GM10847 (cell line): ENCODE data around the gene PDK4.

ENCODE experiments used
- POLR2A ChIP-seq: IDR thresholded peaks from 2 replicates; pipeline ENCODE4 v1.6.1; 2011; ENCODE audit not compliant: insufficient read length; ENCODE audit errors: extremely low read depth

The PDK4 gene

GRCh38 chr7:95611224-95611623 lies 14.9 kb upstream of the PDK4 start:
- no peak for TF ChIP-seq POLR2A

- no peak for TF ChIP-seq POLR2A
Observed at GRCh38 chr7:95609277-95609971, 13.1 kb upstream of the PDK4 start.

DNA sequence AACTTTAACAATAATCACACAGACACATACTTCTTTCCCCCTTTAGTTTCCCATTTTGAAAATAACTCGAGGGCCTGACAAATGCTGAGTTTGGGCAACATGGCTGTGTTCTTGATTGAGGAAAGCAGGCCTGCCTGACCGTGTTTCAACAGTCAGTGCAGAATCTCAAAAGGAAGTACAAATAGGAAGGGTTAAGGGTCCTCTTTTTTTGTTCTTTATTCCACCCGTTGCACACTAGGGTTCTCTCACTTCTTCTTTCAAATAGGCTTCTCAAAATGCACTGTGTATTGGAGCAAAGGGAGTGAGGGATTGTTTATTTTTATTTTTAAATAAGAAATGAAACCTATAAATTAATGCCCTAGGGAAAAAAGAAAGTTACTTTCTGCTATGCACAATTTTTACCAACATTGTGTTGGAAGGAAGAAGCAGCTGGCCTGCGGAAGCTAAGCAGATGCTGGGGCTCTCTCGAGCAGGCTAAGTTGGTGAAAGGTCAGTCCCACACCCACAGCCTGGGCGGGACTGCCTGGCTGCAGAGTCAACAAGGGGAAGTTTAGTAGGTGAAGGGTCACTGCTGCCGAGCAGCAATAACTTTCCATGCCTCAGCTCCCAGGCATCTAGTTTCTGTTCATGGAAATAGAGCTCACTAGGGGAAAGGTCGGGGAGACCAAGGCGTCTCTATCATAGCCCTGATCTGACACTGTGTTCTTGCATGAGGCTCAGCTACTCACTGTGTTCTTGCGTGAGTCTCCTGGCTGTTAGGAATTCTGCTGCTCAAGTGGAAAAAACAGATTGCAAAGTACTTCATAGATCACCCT lies 12.2 kb upstream of the PDK4 start:
- no peak for TF ChIP-seq POLR2A

DNA sequence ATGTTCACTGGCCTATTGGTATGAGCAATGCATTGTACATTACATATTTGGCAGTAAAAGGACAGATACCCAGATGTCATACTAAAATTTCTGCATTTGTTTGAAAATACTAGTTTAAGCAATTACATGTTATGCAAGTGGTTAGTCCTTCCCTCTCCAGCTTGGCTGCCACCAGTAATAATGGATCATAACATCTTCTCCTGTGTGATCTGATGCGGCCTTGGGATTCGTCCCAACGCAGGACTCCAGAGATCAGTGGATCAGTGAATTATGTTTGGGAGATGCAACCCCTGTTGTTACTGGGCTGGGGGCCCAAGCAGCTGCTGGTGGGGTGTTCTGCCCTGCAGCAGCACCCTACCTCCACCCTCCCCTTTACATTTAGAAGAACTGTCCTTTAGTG lies 11.2 kb upstream of the PDK4 start:
- TF ChIP-seq POLR2A = no peak

GRCh38 chr7:95605275-95605674 lies 9.0 kb upstream of the PDK4 start:
- no peak for TF ChIP-seq POLR2A

DNA sequence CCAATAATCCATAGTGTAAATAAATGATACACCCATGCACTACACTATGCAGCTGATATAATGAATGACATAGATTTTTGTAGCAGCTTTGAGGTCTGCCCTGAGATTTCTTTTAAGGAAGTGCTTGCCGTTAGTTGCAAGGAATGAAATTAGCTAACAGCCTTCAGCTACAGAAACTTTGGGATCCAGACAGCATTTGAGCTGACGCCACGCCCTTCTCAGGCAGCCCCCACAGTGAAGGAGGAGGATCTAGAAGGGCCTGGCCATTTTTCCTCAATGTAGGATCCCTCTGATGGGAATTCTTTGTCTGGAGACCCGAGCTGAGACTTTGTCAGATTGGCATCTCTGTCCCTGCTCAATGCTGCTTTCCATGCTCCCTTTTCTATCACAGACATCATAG lies 6.1 kb upstream of the PDK4 start:
- TF ChIP-seq POLR2A = no peak

DNA sequence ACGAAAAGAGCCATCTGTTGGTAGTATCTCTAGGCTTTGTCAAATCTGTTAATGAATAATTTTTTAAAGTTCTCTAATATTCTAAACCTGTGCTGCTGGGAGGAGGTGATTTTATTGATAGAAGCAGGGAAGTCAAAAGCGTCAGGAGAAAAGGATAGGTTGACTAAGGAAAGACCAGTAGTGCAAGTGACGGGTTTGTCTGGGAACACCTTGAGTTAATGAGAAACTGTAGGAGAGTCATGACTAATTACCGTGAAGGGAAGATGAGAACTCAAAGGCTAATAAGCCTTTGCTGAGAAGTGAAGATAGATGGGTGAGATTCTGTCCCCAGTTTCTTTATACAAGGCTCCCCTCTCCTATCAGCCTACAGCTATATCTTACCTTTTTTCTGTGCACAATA lies 5.0 kb upstream of the PDK4 start:
- TF ChIP-seq POLR2A = no peak

- no peak for TF ChIP-seq POLR2A
Observed at GRCh38 chr7:95599069-95599468, 2.8 kb upstream of the PDK4 start.

- no peak for TF ChIP-seq POLR2A
Observed at GRCh38 chr7:95598511-95598910, 2.2 kb upstream of the PDK4 start.

DNA sequence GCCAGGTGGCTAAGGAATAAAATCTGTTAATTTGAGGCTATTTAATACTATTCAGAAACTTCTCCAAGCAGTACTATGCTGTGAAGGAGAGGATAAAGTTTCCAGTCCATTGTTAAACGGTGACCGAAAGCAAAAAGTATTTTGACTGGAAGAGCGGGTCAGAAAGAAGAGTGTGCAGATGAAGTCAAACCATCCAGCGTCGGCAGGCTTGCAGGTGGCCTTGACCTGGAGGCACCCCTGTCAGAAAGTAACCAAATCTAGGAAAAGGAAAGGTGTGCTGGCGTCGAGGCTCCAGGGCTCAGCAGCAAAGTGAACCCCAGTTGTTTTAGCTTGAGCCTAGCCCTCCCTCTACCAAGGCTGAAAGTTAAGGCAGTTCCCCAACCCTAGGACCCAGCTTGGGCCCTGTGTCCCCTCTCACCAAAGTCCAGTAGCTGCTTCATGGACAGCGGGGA lies 544 bp downstream of the PDK4 start:
- no peak for TF ChIP-seq POLR2A

GRCh38 chr7:95594185-95594584 lies 2.1 kb downstream of the PDK4 start:
- TF ChIP-seq POLR2A = no peak

- no peak for TF ChIP-seq POLR2A
Observed at GRCh38 chr7:95593343-95593742, 3.0 kb downstream of the PDK4 start.

DNA sequence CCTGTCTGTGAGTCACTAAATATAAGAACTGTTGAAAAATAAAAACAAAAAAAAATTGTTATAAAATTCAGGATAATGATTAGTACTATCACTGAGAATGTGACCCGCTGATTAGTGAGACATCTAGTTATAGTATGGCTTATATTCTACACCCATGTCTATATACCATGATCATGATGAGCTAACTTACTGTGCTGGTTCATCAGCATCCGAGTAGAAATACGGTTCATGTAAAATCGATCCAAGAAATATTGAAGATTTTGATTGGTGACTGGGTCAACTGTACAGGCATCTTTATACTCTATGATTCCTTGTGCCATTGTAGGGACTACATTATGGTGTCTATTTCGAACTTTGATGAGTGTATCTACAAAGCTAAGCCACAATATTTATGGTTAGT lies 3.7 kb downstream of the PDK4 start:
- TF ChIP-seq POLR2A = no peak

- no peak for TF ChIP-seq POLR2A
Observed at GRCh38 chr7:95590387-95591248, 5.7 kb downstream of the PDK4 start.

DNA sequence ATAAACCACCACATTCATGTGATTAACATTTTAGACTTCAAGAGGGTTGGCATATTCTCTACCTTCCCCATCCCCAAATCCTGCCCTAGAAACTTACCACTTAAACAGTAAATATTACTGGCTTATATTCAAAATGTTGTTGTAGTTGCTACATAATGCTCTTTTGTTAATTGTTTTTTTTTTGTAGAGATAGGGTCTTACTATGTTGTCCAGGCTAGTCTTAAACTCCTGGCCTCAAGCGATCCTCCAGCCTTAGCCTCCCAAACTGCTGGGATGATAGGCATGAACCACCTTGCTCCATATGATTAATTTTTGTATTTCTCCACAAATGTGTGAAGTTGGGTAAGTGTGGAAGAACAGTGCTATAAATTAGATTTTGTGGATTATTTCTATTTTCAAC lies 6.5 kb downstream of the PDK4 start:
- TF ChIP-seq POLR2A = no peak

DNA sequence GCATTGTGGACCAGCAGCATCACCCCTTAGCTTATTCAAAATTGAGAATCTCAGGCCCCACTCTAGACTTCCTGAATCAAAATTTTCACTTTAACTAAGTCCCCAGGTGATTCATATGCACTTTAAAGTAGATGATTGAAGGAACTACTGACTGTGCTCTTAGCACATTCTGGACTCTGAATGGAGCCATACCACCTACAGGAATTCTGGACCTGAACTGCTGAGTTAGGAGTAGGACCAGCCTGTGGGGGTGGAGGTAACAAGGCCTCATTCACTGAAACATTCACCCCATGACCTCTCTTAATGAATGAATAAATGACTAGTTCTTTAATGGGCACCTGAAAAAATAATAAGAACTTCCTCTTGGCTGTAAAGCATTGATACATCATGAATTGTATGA lies 7.3 kb downstream of the PDK4 start:
- no peak for TF ChIP-seq POLR2A

DNA sequence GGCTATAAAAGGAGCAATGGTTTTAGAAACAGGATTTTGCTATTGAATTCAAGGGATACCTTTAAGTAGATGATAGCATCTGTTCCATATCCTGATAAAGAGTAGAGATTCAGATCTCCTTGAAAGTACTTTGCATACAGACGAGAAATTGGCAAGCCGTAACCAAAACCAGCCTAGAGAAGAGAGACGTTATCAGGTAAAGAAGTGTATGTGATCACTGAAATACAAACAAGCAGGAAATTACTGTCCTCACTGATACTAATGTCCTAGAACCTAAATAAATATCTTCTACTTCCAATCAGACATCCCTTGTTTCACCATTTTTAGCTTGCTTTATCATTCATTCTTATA lies 9.4 kb downstream of the PDK4 start:
- TF ChIP-seq POLR2A = no peak

DNA sequence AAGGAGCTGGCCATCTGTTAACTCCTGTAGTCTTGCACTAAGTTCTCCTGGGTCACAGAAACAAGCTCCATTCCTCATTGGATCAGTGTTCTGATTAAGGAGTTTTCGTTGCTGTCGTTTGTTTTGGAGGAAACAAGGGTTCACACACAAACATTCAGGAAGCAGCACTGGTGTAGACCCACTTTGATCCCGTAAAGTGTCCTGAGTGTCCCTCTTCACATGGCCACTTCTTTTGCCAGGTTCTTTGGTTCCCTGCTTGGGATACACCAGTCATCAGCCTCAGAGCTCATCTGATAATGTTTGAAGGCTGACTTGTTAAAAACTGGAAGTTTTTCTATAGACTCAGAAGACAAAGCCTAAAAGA lies 10.9 kb downstream of the PDK4 start:
- TF ChIP-seq POLR2A = no peak
